ENCODE results near the gene RPL19. TPM values are rescaled to one million over a fixed set of nuclear protein-coding genes. Genes with fewer than 3 reads are reported as not detected.

RPL19 gene
- total and polyA plus RNA-seq, 2 donors (not counting 3 experiments of a cell fraction or from before 2014, with no cell fraction given), result 1,802 to 1,958 TPM

DNA sequence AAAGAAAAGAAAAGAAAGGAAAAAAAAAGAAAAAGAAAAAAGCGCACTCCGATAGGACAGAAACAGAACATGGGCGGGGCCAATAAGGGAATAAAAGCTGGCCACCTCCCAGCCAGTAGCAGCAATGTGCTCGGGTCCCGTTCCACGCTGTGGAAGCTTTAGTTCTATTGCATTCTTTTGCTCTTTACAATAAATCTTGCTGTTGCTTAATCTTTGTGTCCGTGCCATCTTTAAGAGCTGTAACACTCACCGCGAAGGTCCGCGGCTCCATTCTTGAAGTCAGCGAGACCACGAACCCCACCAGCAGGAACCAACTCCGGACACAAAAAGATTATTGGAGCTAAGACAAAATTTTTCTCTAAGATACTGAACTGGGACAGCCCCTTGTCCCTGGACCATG is 31.0 kb upstream of the RPL19 start:
- no peaks in the 10 kb centered on the region for H3K36me3 ChIP-seq (ENCODE audit: control insufficient read depth in 2 of 2, extremely low read depth in 1 of 2, insufficient read depth in 2 of 2, low read length in 2 of 2)
- FAIRE-seq (no peak), DNase-seq (ENCODE audit: low read depth, low spot score) (no peak)
- no peaks in the 10 kb centered on the region for H3K79me2 ChIP-seq (ENCODE audit: control insufficient read depth, insufficient read depth, low read length)
- H3K9me3 ChIP-seq (replicated peaks; ENCODE audit: control insufficient read depth, insufficient read depth, low read length), result no peaks in the 10 kb centered on the region
- ChIA-PET CTCF (interaction anchor here (1.2 to 6.0 kb wide), 4 partner anchors 10 to 186 kb away, joined by 3 to 57 read pairs (median 7); partner anchors contain the start of gene PLXDC1), POLR2A (no interaction called here)
- intact Hi-C loops (cut with micrococcal nuclease), result no loop called here
- H4K20me1 ChIP-seq (replicated peaks; ENCODE audit: control insufficient read depth, extremely low read depth, insufficient read depth, low read length), result no peaks in the 10 kb centered on the region
- no peak overlapping the region for H3K4me3 ChIP-seq (replicated peaks in 1 of 3; ENCODE audit: insufficient read depth in 1 of 3, low read depth in 1 of 3, low read length in 3 of 3)
- BruUV-seq (replicated peaks), result no TSS peak
- no peak for TF ChIP-seq POLR2AphosphoS5 (IDR thresholded peaks at IDR 0.05; ENCODE audit: insufficient read depth, low read depth, low read length)
- TF ChIP-seq MAX (IDR thresholded peaks at IDR 0.05; ENCODE audit: insufficient read depth, insufficient read length), result no peak
- TF ChIP-seq, protein P1, sequence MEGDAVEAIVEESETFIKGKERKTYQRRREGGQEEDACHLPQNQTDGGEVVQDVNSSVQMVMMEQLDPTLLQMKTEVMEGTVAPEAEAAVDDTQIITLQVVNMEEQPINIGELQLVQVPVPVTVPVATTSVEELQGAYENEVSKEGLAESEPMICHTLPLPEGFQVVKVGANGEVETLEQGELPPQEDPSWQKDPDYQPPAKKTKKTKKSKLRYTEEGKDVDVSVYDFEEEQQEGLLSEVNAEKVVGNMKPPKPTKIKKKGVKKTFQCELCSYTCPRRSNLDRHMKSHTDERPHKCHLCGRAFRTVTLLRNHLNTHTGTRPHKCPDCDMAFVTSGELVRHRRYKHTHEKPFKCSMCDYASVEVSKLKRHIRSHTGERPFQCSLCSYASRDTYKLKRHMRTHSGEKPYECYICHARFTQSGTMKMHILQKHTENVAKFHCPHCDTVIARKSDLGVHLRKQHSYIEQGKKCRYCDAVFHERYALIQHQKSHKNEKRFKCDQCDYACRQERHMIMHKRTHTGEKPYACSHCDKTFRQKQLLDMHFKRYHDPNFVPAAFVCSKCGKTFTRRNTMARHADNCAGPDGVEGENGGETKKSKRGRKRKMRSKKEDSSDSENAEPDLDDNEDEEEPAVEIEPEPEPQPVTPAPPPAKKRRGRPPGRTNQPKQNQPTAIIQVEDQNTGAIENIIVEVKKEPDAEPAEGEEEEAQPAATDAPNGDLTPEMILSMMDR (IDR thresholded peaks at IDR 0.05; ENCODE audit: extremely low read depth in 1 of 2, insufficient read depth in 1 of 2, low read depth in 1 of 2, low read length in 2 of 2), result no peak
- TF ChIP-seq POLR2A (IDR thresholded peaks at IDR 0.05; ENCODE audit: low read depth, low read length), result no peak
- no peak for TF ChIP-seq MYC (IDR thresholded peaks at IDR 0.05; ENCODE audit: low read depth, low read length)
- TF ChIP-seq EZH2 (IDR thresholded peaks at IDR 0.05; ENCODE audit: borderline replicate concordance, low read depth, low read length, severe bottlenecking), result no peak
- no peak for TF ChIP-seq GATA2 (IDR thresholded peaks at IDR 0.05; ENCODE audit: insufficient read depth, insufficient read length, low read depth, low read length)
- TF ChIP-seq JUN (IDR thresholded peaks at IDR 0.05; ENCODE audit: borderline replicate concordance, insufficient read depth, insufficient read length, low read depth), result no peak
- TF ChIP-seq FOS (IDR thresholded peaks at IDR 0.05; ENCODE audit: borderline replicate concordance, insufficient read depth, low read length), result no peak
- H3K9me1 ChIP-seq (replicated peaks; ENCODE audit: control insufficient read depth, extremely low read depth, insufficient read depth, low read length), result no peaks in the 10 kb centered on the region
- H2AFZ ChIP-seq (ENCODE audit: low read depth, low read length), result no peak overlapping the region
- no peak overlapping the region for H3K27ac ChIP-seq (ENCODE audit: insufficient read depth, low read depth, low read length)
- dilution Hi-C loops (cut with MboI; ENCODE audit: extremely low pct_ligation_motif_present, low sequenced_read_pairs), result no loop called here
- peaks cover 5% of the 10 kb centered on the region for H3K4me1 ChIP-seq (ENCODE audit: control insufficient read depth, extremely low read depth, insufficient read depth, low read length)
- H3K27me3 ChIP-seq (ENCODE audit: control insufficient read depth in 2 of 2, insufficient read depth in 2 of 2, low read length in 2 of 2), result peaks cover 22 to 27% of the 10 kb centered on the region in 2 experiments
- no peak overlapping the region for H3K9ac ChIP-seq (replicated peaks; ENCODE audit: extremely low read depth, insufficient read depth, low read length)
- H3K4me2 ChIP-seq (ENCODE audit: insufficient read depth, low read length), result no peak overlapping the region
